Ishikawa (cell line): ENCODE measurements around the gene R3HDML.

Experiments used
- CEBPB ChIP-seq: IDR thresholded peaks from 2 replicates; pipeline ENCODE4 v1.6.1; 2012
- CREB1 ChIP-seq: IDR thresholded peaks from 2 replicates; pipeline ENCODE4 v1.6.1; 2012; ENCODE audit warnings: low read depth
- EGR1 ChIP-seq: IDR thresholded peaks from 2 replicates; pipeline ENCODE4 v1.6.1; 2012
- EP300 ChIP-seq: IDR thresholded peaks from 2 replicates; pipeline ENCODE4 v1.6.1; 2012; ENCODE audit warnings: borderline replicate concordance
- FOXM1 ChIP-seq: IDR thresholded peaks from 2 replicates; pipeline ENCODE4 v1.6.1; 2012; ENCODE audit warnings: low read depth, borderline replicate concordance
- MAX ChIP-seq: IDR thresholded peaks from 2 replicates; pipeline ENCODE4 v1.6.1; 2012
- NFIC ChIP-seq: IDR thresholded peaks from 2 replicates; pipeline ENCODE4 v1.6.1; 2012
- RAD21 ChIP-seq: IDR thresholded peaks from 2 replicates; pipeline ENCODE4 v1.6.1; 2012; ENCODE audit warnings: low read depth
- REST ChIP-seq: IDR thresholded peaks from 2 replicates; pipeline ENCODE4 v1.6.1; 2012; ENCODE audit warnings: low read depth, mild to moderate bottlenecking
- TAF1 ChIP-seq: IDR thresholded peaks from 2 replicates; pipeline ENCODE4 v1.6.1; 2012; ENCODE audit warnings: low read depth, mild to moderate bottlenecking
- TCF12 ChIP-seq: IDR thresholded peaks from 2 replicates; pipeline ENCODE4 v1.6.1; 2012; ENCODE audit warnings: low read depth
- TEAD4 ChIP-seq: IDR thresholded peaks from 2 replicates; pipeline ENCODE4 v1.6.1; 2012
- USF1 ChIP-seq: IDR thresholded peaks from 2 replicates; pipeline ENCODE4 v1.6.1; 2012
- YY1 ChIP-seq: IDR thresholded peaks from 2 replicates; pipeline ENCODE4 v1.6.1; 2012; ENCODE audit warnings: low read depth
- ZBTB7A ChIP-seq: IDR thresholded peaks from 2 replicates; pipeline ENCODE4 v1.6.1; 2012; ENCODE audit warnings: low read depth

Gene R3HDML

GRCh38 chr20:44355498-44356352 is 18.9 kb downstream of the R3HDML start, which contains the start of gene HNF4A:
Gene HNF4A, plus strand, starts transcription at chr20:44355699. Its CDS starts 106 bp downstream, at chr20:44355805.
- TF ChIP-seq YY1 (no peak), MAX (no peak), EP300 (no peak), ZBTB7A (no peak), EGR1 (no peak), CEBPB (no peak), TAF1 (no peak), CREB1 (no peak), USF1 (no peak), TEAD4 (no peak), RAD21 (no peak), TCF12 (no peak), REST (no peak), NFIC (no peak), FOXM1 (no peak)

- TF ChIP-seq ZBTB7A (no peak), YY1 (no peak), CEBPB (no peak), MAX (no peak)
Observed at GRCh38 chr20:44356353-44356723, 19.5 kb downstream of the R3HDML start.

GRCh38 chr20:44357020-44357419 is 20.2 kb downstream of the R3HDML start:
- TF ChIP-seq EGR1 (no peak), CREB1 (no peak), TCF12 (no peak), NFIC (no peak), EP300 (no peak), USF1 (no peak), TEAD4 (no peak), TAF1 (no peak), REST (no peak), CEBPB (no peak), YY1 (no peak), MAX (no peak), ZBTB7A (no peak), RAD21 (no peak), FOXM1 (no peak)

- no peak for TF ChIP-seq USF1
Observed at GRCh38 chr20:44357555-44358125, 20.8 kb downstream of the R3HDML start.

- TF ChIP-seq TAF1: no peak
- no peak for TF ChIP-seq TCF12
- TF ChIP-seq FOXM1: no peak
- no peak for TF ChIP-seq EP300
- no peak for TF ChIP-seq TEAD4
- no peak for TF ChIP-seq ZBTB7A
- no peak for TF ChIP-seq MAX
- no peak for TF ChIP-seq EGR1
- TF ChIP-seq REST: no peak
- no peak for TF ChIP-seq RAD21
- no peak for TF ChIP-seq NFIC
- TF ChIP-seq YY1: no peak
- TF ChIP-seq USF1: no peak
- TF ChIP-seq CEBPB: no peak
- TF ChIP-seq CREB1: no peak
Observed at GRCh38 chr20:44358776-44359175, 21.9 kb downstream of the R3HDML start.
